T-helper 17 cell (primary cell): Measurements from ENCODE around the gene WDR87. TPM values are rescaled to one million over a fixed set of nuclear protein-coding genes. Genes with fewer than 3 reads are reported as not detected.
"Not testable (repeated sequence)": the region's sequence is repeated elsewhere in the genome, so short reads cannot be mapped to it uniquely, and the experiment has no call there.

Source experiments
- ATAC-seq: fragments of 150-1000 bp; cut with Tn5 transposase; 2 replicates; pipeline ENCODE4 v1.10.0; 2021; ENCODE audit warnings: mild to moderate bottlenecking, moderate library complexity
- DNase-seq, 3 donors: peaks; one replicate each; pipeline versions ENCODE4 v3.0.0 to v3.0.0-alpha.2; 2020 to 2021
- H3K9me3 ChIP-seq: one replicate; pipeline ENCODE4 v1.7.0; 2013; ENCODE audit warnings: low read length, mild to moderate bottlenecking; ENCODE audit not compliant: control insufficient read depth, poor library complexity, severe bottlenecking
- H3K27ac Mint-ChIP-seq: one replicate; pipeline ENCODE4 v1.8.0; 2022; ENCODE audit warnings: mild to moderate bottlenecking, moderate library complexity, mixed read lengths
- H3K27me3 Mint-ChIP-seq: one replicate; pipeline ENCODE4 v1.8.0; 2022; ENCODE audit warnings: mixed read lengths
- H3K36me3 Mint-ChIP-seq: one replicate; pipeline ENCODE4 v1.8.0; 2022; ENCODE audit warnings: low read depth, mixed read lengths
- H3K4me1 Mint-ChIP-seq: one replicate; pipeline ENCODE4 v1.8.0; 2022; ENCODE audit warnings: mild to moderate bottlenecking, mixed read lengths
- H3K4me3 Mint-ChIP-seq: one replicate; pipeline ENCODE4 v1.8.0; 2022; ENCODE audit warnings: mild to moderate bottlenecking, moderate library complexity, mixed read lengths
- total RNA-seq, 4 donors: library from RNA in 2 of 4; stranded (reverse) in 2 of 4; gene quantifications; one replicate each; pipeline ENCODE4 v1.2.3 and lab custom pipeline; 2022 to 2026

The WDR87 gene
- total RNA-seq, 2 donors from 2014 or later: not detected

- Mint-ChIP-seq H3K27ac (no peak overlapping the region), H3K36me3 (no peaks in the 10 kb centered on the region)
These were observed 12.4 kb downstream of the WDR87 start for GRCh38 chr19:37893845-37894575.

GRCh38 chr19:37886571-37886970, 19.8 kb downstream of the WDR87 start:
- ATAC-seq (no peak), DNase-seq (no peak)
- Mint-ChIP-seq H3K27me3 (peaks cover 1% of the 10 kb centered on the region), H3K36me3 (no peaks in the 10 kb centered on the region), H3K4me1 (no peaks in the 10 kb centered on the region), H3K4me3 (no peak overlapping the region), H3K27ac (no peak overlapping the region)
- H3K9me3 ChIP-seq: no peaks in the 10 kb centered on the region

More at GRCh38 chr19:37893845-37894575, 12.4 kb downstream of the WDR87 start:
- H3K9me3 ChIP-seq: no peaks in the 10 kb centered on the region
- Mint-ChIP-seq H3K4me1 (peaks cover 2% of the 10 kb centered on the region), H3K27me3 (peaks cover 19% of the 10 kb centered on the region), H3K4me3 (no peak overlapping the region)
- ATAC-seq (no peak), DNase-seq (no peak)

DNA sequence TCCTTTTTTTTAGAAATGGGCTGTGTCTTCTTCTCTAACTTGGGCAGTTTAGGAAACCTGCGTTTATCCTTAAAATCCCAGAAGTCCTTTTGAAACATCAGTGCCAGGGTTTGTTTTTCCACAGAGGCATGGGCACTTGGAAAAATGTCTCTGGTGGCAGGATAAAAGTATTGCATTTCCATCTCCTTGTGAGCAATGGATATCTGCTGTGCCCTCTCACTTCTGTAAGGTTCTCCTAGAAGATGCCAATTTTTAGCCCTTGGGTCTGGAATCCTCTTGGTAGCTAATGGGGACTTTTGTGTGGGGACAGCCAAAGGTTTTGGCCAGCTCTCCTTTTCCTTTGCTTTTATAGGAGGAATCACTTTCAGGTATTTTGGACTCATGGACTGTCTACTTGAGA, 21.0 kb downstream of the WDR87 start:
- H3K27me3 Mint-ChIP-seq: no peaks in the 10 kb centered on the region

GRCh38 chr19:37877147-37877546, 29.2 kb downstream of the WDR87 start:
- Mint-ChIP-seq H3K27ac (no peak overlapping the region), H3K4me3 (no peak overlapping the region), H3K4me1 (no peaks in the 10 kb centered on the region), H3K27me3 (no peaks in the 10 kb centered on the region), H3K36me3 (no peaks in the 10 kb centered on the region)
- ATAC-seq: no peak
- no peaks in the 10 kb centered on the region for H3K9me3 ChIP-seq
- DNase-seq: no peak

More for the DNA sequence above, 21.0 kb downstream of the WDR87 start:
- ATAC-seq (no peak), DNase-seq (no peak)
- Mint-ChIP-seq H3K4me1 (no peaks in the 10 kb centered on the region), H3K27ac (no peak overlapping the region), H3K36me3 (no peaks in the 10 kb centered on the region), H3K4me3 (no peak overlapping the region)
- no peaks in the 10 kb centered on the region for H3K9me3 ChIP-seq

DNA sequence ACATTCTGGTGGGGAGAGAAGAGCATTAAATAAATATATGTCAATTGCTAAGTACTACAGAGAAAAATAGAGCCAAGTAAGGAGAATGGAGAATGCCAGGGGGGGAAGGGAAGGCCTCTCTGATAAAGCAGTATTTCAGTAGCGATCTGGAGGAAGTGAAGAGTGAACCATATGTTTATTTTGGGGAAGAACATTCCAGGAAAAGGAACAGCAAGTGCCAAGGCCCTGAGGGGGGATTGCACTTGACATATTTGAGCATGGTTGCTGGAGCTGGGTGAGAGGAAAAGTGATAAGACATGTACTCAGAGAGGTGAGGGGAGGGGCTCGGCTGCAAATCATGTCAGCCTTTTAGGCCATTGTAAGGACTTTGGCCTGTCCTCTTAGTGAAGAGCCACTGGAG, 30.4 kb downstream of the WDR87 start:
- Mint-ChIP-seq H3K36me3 (no peaks in the 10 kb centered on the region), H3K27me3 (no peaks in the 10 kb centered on the region), H3K4me1 (no peaks in the 10 kb centered on the region)

DNA sequence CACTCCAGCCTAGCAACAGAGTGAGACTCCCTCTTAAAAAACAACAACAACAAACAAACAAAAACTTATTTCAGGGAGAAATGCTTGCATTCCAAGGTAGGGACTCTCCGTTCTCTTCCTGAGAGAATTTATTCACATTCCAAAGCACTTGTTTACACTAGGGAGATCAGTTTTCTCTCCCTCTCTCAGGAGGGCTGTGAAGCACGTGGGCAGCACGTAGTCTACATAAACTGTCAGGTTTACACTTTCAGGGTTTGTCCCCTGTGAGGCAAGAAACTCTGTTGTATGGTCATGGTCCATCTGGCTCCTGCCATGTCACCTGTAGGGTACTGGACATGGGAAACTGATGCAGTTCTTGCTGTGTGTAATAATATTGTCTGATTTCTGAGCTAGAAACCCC, 31.6 kb downstream of the WDR87 start:
- H3K27me3 Mint-ChIP-seq: peaks cover 6% of the 10 kb centered on the region
- no peaks in the 10 kb centered on the region for H3K9me3 ChIP-seq
- no peak overlapping the region for H3K27ac Mint-ChIP-seq
- ATAC-seq (no peak), DNase-seq (no peak)
- no peak overlapping the region for H3K4me3 Mint-ChIP-seq
- H3K36me3 Mint-ChIP-seq: no peaks in the 10 kb centered on the region
- H3K4me1 Mint-ChIP-seq: no peaks in the 10 kb centered on the region

More for the DNA sequence above, 30.4 kb downstream of the WDR87 start:
- ATAC-seq (no peak), DNase-seq (no peak)
- no peaks in the 10 kb centered on the region for H3K9me3 ChIP-seq
- H3K27ac Mint-ChIP-seq: no peak overlapping the region
- H3K4me3 Mint-ChIP-seq: no peak overlapping the region

- H3K36me3 Mint-ChIP-seq: no peaks in the 10 kb centered on the region
- DNase-seq (no peak), ATAC-seq (no peak)
- peaks cover 14% of the 10 kb centered on the region for H3K27me3 Mint-ChIP-seq
- H3K4me1 Mint-ChIP-seq: no peaks in the 10 kb centered on the region
- no peak overlapping the region for H3K27ac Mint-ChIP-seq
- H3K4me3 Mint-ChIP-seq: no peak overlapping the region
- no peaks in the 10 kb centered on the region for H3K9me3 ChIP-seq
These were observed 34.0 kb downstream of the WDR87 start for GRCh38 chr19:37872383-37872782.

DNA sequence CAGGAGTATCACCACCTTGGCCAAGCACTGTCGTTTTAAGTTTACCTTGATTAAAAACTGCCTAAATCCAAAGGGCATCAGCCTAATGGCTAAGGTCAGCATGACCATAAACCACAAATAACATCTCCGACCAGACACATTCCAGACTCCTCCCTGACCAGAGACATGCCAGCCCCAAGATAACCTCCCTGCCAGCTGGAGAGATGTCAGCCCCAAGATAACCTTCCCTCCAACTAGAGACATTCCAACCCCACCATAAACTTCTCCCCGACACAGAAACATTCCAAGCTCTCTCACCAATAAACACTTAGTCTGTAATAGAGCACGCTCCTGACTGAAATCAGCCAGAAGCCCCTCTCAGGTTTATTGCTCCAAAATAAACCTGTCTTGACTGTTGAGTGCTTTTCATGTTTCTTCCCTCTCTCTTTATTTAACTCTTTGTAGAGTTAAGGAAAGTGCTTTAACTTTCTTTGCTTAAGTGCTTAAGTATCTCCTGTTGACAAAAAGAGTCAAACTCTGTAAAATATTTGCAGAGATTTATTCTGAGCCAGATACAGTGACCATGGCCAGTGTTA, 36.5 kb downstream of the WDR87 start:
- Mint-ChIP-seq H3K36me3 (no peaks in the 10 kb centered on the region), H3K27ac (no peak overlapping the region), H3K4me3 (no peak overlapping the region), H3K27me3 (peaks cover 14% of the 10 kb centered on the region), H3K4me1 (no peaks in the 10 kb centered on the region)
- H3K9me3 ChIP-seq: no peaks in the 10 kb centered on the region
- no peak for DNase-seq
- ATAC-seq: no peak

DNA sequence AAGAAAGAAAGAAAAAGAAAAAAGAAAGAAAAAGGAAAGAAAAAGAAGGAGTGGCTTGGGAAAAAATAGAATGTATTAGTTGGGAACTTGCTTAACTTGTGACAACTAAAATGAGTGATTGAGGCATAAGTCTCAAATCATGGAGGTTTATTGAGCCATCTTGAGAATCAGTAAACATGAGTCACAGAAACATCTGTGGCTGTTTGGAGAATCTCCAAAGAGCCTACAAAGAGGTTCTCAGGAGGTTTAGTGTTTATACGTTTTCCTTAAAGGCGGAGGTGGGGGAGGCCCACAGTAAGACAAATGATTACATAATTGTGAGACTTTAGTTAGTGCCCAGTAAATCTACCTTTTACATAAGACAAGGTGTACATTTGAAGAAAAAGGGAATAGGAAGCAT, 38.6 kb downstream of the WDR87 start:
- Mint-ChIP-seq H3K36me3 (no peaks in the 10 kb centered on the region), H3K27ac (no peak overlapping the region), H3K27me3 (peaks cover 14% of the 10 kb centered on the region), H3K4me1 (no peaks in the 10 kb centered on the region), H3K4me3 (no peak overlapping the region)
- H3K9me3 ChIP-seq: no peaks in the 10 kb centered on the region
- DNase-seq: no peak
- no peak for ATAC-seq

DNA sequence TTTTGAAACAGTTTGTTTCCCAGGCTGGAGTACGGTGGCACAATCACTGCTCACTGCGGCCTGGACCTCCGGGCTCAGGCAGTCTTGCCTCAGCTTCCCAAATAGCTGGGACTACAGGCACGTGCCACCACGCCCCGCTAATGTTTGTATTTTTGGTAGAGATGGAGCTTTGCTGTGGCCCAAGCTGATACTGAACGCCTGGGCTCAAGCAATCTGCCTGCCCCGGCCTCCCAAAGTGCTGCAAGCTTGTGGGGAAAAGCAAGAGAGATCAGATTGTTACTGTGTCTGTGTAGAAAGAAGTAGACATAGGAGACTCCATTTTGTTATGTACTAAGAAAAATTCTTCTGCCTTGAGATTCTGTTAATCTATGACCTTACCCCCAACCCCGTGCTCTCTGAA, 40.5 kb downstream of the WDR87 start:
- not testable (repeated sequence) for H3K27ac Mint-ChIP-seq, DNase-seq, H3K4me3 Mint-ChIP-seq

DNA sequence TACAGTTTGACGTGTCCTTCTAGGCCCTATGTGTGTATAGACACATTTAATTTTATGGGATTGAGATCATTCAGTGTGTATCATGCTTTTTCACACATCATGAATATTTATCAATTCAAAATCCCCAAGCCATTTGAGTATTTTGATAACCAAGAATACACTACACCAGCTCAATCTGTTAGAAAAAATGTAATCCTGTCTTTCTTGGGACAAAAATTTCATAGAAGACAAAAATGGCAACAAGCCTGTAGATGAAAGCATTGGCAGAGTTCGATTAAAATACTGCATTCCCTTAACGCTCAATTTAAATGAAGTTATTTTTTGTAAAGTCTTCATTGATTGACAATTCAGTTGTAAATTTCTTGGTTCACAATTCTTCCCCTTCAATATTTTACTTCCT, 41.9 kb downstream of the WDR87 start:
- H3K9me3 ChIP-seq: no peaks in the 10 kb centered on the region
- no peak for DNase-seq
- Mint-ChIP-seq H3K36me3 (no peaks in the 10 kb centered on the region), H3K4me1 (no peaks in the 10 kb centered on the region), H3K27me3 (peaks cover 5% of the 10 kb centered on the region), H3K27ac (no peak overlapping the region), H3K4me3 (no peak overlapping the region)
- no peak for ATAC-seq

More for the DNA sequence above, 40.5 kb downstream of the WDR87 start:
- H3K4me1 Mint-ChIP-seq, H3K9me3 ChIP-seq, ATAC-seq, H3K36me3 Mint-ChIP-seq: not testable (repeated sequence)
- peaks cover 14% of the 10 kb centered on the region for H3K27me3 Mint-ChIP-seq

GRCh38 chr19:37855098-37855497, 51.3 kb downstream of the WDR87 start:
- Mint-ChIP-seq H3K27ac (no peak overlapping the region), H3K36me3 (peaks cover 3% of the 10 kb centered on the region), H3K4me3 (no peak overlapping the region), H3K4me1 (no peaks in the 10 kb centered on the region), H3K27me3 (peaks cover 5% of the 10 kb centered on the region)
- no peaks in the 10 kb centered on the region for H3K9me3 ChIP-seq
- ATAC-seq (no peak), DNase-seq (no peak)

DNA sequence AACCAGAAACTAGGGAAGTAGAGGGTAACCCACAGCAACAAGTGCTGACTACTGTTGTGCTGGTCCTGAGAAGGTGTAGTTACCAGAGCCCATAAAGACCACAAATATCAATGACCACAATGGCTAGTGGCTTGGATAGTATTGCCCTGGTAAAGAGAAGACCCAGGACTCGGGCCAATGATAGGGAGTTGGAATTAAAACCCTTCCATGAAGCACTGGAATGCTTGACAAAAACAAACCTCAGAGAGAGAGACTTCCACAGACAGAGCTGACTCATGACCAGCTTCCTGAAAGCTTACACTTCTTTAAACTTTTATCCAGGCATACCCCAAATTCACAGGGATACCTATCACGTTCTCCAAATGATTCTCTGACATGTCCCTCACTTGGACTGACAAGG, 60.5 kb downstream of the WDR87 start:
- no peaks in the 10 kb centered on the region for H3K4me1 Mint-ChIP-seq
- DNase-seq (no peak), ATAC-seq (no peak)
- H3K9me3 ChIP-seq: no peaks in the 10 kb centered on the region
- no peaks in the 10 kb centered on the region for H3K27me3 Mint-ChIP-seq
- H3K36me3 Mint-ChIP-seq: no peaks in the 10 kb centered on the region
- no peak overlapping the region for H3K4me3 Mint-ChIP-seq
- no peak overlapping the region for H3K27ac Mint-ChIP-seq
